ENCODE measurements around the gene CYP27B1. TPM values are rescaled to one million over a fixed set of nuclear protein-coding genes. Genes with fewer than 3 reads are reported as not detected.
A peak's percentile ranks its signal among the peaks of the same experiment; 100 is the strongest.

Gene CYP27B1
- polyA plus RNA-seq, 5 donors, result 0.99 to 2.5 (median 1.5) TPM

- DNase-seq, result peak; percentile 99
Observed at GRCh38 chr12:57751788-57752667, 14.8 kb downstream of the CYP27B1 start, which contains the start of gene CDK4. CDK4 (minus strand) TSS chr12:57752310; CDS start chr12:57751717, 593 bp downstream.

DNA sequence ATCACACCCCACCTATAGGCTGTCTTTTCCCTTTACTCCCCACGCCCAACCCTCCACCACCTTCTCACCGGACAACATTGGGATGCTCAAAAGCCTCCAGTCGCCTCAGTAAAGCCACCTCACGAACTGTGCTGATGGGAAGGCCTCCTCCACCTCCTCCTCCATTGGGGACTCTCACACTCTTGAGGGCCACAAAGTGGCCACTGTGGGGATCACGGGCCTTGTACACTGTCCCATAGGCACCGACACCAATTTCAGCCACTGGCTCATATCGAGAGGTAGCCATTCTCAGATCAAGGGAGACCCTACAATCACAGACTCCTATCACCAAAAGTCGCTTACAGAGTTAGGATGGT is 15.5 kb downstream of the CYP27B1 start:
- no peak for DNase-seq

- no peak for DNase-seq
Observed at GRCh38 chr12:57750561-57751431, 16.1 kb downstream of the CYP27B1 start.

DNA sequence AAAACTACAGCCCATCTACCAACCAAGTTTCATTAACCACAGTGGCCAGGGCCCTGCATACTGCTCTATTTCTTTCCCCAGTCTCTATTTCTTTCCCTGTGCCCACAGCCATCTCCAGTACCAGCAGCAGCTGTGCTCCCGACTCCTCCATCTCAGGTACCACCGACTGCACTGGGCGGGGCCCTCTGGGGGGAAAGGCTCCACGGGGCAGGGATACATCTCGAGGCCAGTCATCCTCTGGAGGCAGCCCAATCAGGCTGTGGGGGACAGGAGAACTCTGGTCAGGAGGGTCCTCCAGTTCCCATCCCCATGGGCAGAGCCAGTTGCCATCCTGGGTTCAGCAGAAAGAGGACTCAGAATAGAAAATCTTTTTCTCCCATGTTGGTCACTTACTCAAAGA is 17.8 kb downstream of the CYP27B1 start:
- no peak for DNase-seq

DNA sequence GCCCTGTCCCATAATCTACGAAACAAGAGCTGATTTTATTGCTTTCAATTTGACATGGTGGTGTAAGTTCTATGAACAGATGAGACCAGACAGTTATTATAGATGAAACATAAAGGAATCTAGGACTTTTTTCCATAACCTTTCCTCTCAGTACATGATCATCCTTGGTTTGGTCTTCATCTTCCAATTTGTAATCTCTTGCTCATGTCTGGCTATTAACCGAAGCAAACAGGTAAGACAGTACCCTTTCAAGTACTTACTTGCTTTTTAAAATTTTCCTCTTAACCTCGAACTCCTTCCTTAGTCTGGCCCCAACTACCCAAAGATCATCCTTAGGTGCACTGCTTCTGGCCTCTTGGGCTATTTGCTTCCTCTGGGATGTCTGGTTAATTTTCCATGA is 20.9 kb downstream of the CYP27B1 start:
- no peak for DNase-seq

- DNase-seq, result no peak
Observed at GRCh38 chr12:57745485-57745881, 21.4 kb downstream of the CYP27B1 start.

GRCh38 chr12:57744777-57745484 is 21.9 kb downstream of the CYP27B1 start, which contains the start of gene TSPAN31:
TSPAN31 (plus strand) TSS chr12:57745039; CDS start chr12:57745155, 116 bp downstream.
- DNase-seq, result peak; percentile 98

DNA sequence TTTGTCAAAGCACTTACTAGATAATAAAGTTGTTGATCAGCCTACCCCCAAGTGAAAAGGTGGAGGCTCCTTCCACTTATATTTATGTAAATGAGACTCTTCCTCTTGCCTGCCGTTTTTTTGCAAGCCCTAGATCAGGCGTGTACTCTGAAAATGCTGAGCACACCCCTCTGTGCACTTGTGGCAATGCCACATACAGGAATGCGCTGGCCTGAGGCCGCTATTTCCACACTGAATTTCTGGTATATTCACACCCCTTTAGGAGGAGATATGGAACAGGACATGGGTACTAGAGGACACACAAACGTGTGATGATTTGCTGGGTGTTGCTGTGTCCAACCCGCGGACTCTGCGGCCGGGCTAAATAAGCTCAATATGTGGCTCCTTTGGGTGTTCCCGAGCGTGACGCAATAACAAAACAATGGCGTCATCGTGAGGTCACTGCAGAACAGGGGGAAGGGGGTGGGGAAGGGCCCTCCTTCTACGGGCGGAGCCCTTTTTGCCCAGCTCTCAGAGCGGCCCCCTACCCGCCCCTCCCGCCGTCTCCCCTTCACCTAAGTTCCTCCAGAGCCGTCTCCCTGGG is 22.6 kb downstream of the CYP27B1 start:
- DNase-seq, result no peak

DNA sequence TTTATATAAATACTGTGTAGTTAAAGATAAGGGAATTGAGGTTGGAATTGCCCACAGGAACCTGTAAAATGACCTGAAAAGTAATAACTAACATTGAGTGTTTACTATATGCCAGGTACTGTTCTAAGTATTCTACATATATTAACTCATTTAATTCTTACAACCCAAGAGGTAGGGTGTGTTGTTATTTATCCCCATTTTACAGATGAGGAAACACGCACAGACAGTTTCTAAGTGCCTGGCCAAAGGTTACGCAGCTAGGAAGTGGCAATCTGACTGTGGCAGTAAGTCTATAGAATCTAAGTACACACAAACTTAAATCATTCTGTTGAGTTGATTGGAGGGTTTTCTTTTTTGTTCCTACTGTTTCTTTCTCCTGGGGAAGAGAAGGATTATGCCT is 23.1 kb downstream of the CYP27B1 start:
- no peak for DNase-seq

DNA sequence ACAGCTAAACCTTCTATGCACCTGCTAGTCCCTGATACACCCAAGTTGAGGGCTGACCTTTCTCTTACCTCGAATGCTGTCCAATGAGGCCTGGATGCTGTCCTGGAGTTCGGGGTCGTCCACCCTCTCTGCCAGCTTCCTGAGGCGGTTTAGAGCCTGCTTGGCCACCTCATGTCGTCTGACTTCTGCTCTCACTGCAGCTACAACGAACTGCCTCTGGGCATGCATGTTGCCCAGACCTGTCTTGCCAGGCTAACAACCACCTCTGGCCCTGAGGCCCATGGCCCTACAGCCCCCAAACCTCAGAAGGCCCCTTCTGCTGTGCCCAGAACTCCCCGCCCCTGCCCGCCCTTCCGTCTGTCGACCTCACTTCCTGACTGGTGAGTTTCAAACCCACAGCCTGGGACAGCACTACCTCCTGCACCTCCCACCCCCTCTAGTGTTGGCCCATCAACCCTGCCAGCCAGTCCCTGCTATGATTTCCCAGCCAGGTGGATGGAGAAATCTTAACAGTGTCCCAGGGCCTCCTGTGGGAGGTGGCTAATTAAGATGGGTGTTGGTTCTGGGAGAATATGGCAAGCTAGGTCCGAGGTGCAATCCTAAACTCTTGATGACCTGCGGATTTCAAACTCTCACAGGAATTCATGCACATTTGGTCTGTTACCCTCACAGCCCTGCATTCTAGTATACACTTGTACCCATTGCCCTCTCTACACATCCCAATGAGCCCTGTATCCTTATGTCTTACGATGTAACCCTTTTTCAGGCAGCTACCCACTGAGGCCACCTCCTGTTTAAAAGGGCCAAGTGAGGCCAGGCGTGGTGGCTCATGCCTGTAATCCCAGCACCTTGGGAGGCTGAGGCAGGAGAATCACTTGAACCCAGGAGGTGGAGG is 24.8 kb downstream of the CYP27B1 start:
- no peak for DNase-seq

- no peak for DNase-seq
Observed at GRCh38 chr12:57741413-57741789, 25.5 kb downstream of the CYP27B1 start.

GRCh38 chr12:57740656-57741412 is 26.0 kb downstream of the CYP27B1 start:
- DNase-seq, result no peak

DNA sequence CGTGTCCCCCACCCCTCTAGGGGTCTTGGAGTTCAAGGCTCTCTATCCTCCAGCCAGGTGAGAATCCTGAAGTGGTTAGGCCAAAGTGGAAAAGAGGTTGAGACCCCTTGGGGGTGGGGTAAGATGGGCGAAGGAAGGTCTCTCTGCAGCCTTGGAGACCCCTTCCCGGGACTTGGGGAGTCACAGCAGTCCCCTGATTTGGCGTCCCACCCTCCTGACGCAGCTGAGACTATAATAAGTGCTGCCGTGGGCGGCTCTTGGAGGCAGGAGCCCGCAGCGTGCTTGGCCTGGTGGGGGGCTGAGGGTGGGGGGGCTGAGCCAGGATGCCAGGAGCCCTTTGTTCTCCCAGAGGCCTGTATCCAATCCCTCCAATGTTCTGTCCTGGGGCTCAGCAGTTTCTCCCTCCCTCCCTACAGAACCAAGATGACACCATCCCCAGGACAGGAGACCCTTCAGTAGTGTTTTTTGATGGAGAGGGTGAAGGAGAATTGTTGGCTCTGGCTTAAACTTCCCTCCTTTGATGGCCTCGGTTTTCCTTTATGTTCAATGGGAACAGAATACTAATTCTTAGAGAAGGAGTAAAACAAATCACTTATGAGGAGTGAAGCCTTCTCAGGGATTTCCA is 26.9 kb downstream of the CYP27B1 start:
- DNase-seq, result no peak

GRCh38 chr12:57739387-57739786 is 27.5 kb downstream of the CYP27B1 start:
- no peak for DNase-seq

DNA sequence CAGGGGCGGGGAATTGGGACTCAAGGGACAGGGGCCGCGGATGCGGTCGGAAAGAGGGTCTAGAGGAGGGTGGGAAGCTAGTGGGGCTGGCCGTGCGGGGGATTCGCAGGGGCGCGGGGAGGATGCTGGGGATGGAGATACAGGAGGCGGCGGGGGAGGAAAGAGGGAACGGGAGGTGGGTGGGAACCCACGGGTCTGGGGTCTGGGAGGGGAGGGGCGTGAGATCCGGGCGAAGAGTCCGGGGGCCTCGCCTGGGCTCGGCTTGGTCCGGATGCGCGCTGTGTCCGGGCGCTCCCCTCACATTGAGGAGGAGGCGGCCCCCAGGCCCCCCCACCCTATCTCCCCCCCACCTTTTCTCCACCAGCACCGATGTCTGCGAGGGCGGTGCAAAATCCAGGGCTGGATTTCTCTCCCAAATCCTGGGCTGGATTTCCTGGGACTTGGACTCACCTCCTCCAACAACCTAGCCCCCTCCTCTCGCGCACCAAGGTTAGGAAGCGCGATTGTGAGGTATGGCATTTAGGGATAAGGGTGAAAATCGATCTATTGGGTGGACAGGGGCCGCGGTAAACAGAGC is 28.1 kb downstream of the CYP27B1 start, which contains the start of gene AGAP2:
AGAP2 (minus strand) TSS at position 82 of the 577 bp plus-strand sequence. CDS start 496 bp downstream, outside the sequence.
- DNase-seq, result no peak

DNA sequence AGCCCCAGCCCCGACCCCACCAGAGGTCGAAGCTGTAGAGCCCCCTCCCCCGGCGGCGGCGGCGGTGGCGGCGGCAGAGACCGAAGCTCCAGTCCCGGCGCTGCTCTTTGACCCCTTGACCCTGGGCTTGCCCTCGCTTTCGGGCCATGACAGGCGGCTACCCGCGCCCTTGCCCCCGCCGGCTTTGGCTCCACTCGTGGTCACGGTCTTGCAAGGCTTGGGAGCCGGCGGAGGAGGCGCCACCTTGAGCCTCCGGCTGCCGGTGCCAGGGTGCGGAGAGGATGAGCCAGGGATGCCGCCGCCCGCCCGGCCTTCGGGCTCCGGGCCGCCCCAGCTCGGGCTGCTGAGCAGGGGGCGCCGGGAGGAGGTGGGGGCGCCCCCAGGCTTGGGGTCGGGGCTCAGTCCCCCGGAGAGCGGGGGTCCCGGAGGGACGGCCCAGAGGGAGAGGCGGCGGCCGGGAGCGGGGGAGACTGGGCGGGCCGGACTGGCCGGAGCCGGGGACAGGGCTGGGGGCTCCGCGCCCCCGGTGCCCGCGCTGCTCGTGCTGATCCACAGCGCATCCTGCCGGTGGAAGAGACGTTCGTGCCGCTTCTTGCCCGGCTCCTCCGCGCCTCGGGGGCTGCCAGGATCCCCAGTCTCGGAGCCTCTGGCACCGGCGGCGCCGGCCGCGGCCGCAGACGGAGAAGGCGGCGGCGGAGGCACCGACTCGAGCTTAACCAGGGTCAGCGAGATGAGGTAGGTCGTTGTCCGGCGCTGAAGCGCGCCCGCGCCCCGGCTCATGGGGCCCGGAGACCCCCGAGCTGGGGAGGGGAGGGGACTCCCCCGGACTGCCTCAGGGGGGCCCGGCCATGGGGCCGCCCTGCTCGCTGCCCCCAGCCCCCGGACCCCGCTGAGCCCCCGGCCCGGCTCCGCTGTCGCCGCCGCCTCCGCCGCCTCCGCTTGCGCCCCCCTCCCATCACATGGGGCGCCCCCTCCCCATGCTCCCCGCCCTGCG is 29.1 kb downstream of the CYP27B1 start:
- no peak for DNase-seq

DNA sequence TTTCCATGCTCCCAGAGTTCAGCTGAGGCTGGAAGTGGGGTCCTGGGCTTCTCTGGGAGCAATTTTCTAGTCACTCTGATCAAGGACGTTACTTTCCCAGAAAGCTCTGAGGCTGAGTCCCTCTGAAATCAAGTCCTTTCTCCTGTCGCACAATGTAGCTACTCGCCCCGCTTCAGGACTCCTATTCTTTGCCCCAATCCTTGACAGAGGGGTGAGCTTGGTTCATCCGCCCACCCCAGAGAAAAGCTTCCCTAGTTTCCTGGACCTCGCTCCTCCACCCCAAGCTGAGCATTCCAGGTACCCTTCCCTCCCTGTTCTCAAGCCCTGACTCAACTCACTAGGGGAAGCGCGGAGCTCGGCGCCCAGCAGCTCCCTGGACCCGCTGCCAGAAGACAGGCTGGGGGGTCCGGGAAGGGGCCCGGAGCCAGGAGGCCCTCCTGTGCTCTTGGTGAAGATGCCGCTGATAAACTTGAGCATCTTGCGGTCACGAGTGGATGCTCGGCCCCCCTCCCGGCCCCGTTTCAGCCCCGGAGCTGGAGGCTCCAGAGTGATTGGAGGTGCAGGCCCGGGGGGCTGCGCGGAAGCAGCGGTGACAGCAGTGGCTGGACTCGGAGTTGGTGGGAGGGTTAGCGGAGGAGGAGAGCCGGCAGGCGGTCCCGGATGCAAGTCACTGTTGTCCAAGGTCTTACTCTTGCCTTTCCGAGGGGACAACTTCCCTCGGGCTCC is 30.0 kb downstream of the CYP27B1 start:
- DNase-seq, result no peak

Data from right lung (tissue), 5 donors.